NOMO-1 (cell line): Measurements from ENCODE around the gene TEX14.
"Not testable (repeated sequence)": the region's sequence is repeated elsewhere in the genome, so short reads cannot be mapped to it uniquely, and the experiment has no call there.

Experiments used
- DNase-seq, 2 experiments: peaks; one replicate each; lab custom pipeline; 2025; ENCODE audit not compliant: unreplicated experiment in 2 of 2; lab: John Stamatoyannopoulos, UW

The TEX14 gene

GRCh38 chr17:58606934-58607333, 84.9 kb downstream of the TEX14 start:
- no peak for DNase-seq

GRCh38 chr17:58605986-58606385, 85.9 kb downstream of the TEX14 start:
- DNase-seq = no peak

- DNase-seq = no peak
These were observed 86.4 kb downstream of the TEX14 start for GRCh38 chr17:58605470-58605869.

GRCh38 chr17:58601976-58602375, 89.9 kb downstream of the TEX14 start:
- DNase-seq = no peak

- DNase-seq = no peak
These were observed 94.5 kb downstream of the TEX14 start for GRCh38 chr17:58597371-58597770.

GRCh38 chr17:58595194-58595792, 96.6 kb downstream of the TEX14 start:
- no peak for DNase-seq

GRCh38 chr17:58593123-58593522, 98.7 kb downstream of the TEX14 start:
- no peak for DNase-seq

GRCh38 chr17:58591455-58591854, 100.4 kb downstream of the TEX14 start:
- DNase-seq = no peak

GRCh38 chr17:58590377-58590776, 101.5 kb downstream of the TEX14 start:
- no peak for DNase-seq

GRCh38 chr17:58587713-58588117, 104.1 kb downstream of the TEX14 start:
- DNase-seq = peak; percentile 20 to 33

- no peak for DNase-seq
These were observed 105.7 kb downstream of the TEX14 start for GRCh38 chr17:58586009-58586644.

- DNase-seq = no peak
These were observed 106.3 kb downstream of the TEX14 start for GRCh38 chr17:58585554-58585953.

- no peak for DNase-seq
These were observed 108.4 kb downstream of the TEX14 start for GRCh38 chr17:58583486-58583885.

- DNase-seq = not testable (repeated sequence)
These were observed 109.1 kb downstream of the TEX14 start for GRCh38 chr17:58582718-58583117.

GRCh38 chr17:58580671-58581070, 111.2 kb downstream of the TEX14 start:
- no peak for DNase-seq

GRCh38 chr17:58577696-58578095, 114.1 kb downstream of the TEX14 start:
- peak in 1 of 2 experiments; percentile 41 for DNase-seq

GRCh38 chr17:58576679-58577367, 115.0 kb downstream of the TEX14 start:
- no peak for DNase-seq

- no peak for DNase-seq
These were observed 116.3 kb downstream of the TEX14 start for GRCh38 chr17:58575511-58575910.

- no peak for DNase-seq
These were observed 117.8 kb downstream of the TEX14 start for GRCh38 chr17:58574025-58574424.

- DNase-seq = no peak
These were observed 119.0 kb downstream of the TEX14 start for GRCh38 chr17:58572846-58573245.

- no peak for DNase-seq
These were observed 121.1 kb downstream of the TEX14 start for GRCh38 chr17:58570758-58571157.

- peak; percentile 41 to 82 for DNase-seq
These were observed 122.6 kb downstream of the TEX14 start for GRCh38 chr17:58569196-58569595.
